ENCODE results near the gene FRMD3. TPM values are rescaled to one million over a fixed set of nuclear protein-coding genes. Genes with fewer than 3 reads are reported as not detected.
A peak's percentile ranks its signal among the peaks of the same experiment; 100 is the strongest.

The FRMD3 gene
- total and polyA plus RNA-seq, 7 donors: 5.9 to 27.4 (median 8.3) TPM

DNA sequence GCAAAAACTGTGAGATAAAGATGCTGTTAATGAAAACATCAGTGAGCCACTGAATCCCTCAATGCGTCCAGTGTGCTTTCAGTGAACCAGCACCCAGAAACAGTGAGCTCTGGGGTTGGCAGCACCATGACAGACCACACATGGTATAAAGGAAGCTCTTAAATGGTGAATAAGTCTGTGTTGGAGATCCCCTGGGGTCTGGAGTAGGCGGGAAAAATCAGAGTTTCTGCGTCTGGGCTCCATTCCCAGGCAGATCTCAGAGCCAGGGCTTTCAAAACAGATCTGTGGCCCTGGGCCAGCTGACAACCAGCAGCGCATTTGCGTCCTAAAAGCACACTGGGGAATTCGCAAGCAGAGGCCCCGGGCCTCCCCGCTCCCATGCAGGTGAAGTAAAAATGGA lies 233.5 kb downstream of the FRMD3 start:
- Histone ChIP-seq H3K4me1 (peaks cover 0 to 22% (median 16%) of the 10 kb centered on the region in 4 donors), H3K27ac (peak overlapping the region; percentile 25 to 57 (median 38)), H3K36me3 (no peaks in the 10 kb centered on the region), H3K4me3 (no peak overlapping the region), H3K9me3 (no peaks in the 10 kb centered on the region), H3K27me3 (no peaks in the 10 kb centered on the region)
- 65 to 85% methylated on average over 8 of the region's 8 CpGs for WGBS, 2 donors
- intact Hi-C loops (cut with DNase I): no loop called here
- DNase-seq: peak; percentile 93
- TF ChIP-seq, protein P1, sequence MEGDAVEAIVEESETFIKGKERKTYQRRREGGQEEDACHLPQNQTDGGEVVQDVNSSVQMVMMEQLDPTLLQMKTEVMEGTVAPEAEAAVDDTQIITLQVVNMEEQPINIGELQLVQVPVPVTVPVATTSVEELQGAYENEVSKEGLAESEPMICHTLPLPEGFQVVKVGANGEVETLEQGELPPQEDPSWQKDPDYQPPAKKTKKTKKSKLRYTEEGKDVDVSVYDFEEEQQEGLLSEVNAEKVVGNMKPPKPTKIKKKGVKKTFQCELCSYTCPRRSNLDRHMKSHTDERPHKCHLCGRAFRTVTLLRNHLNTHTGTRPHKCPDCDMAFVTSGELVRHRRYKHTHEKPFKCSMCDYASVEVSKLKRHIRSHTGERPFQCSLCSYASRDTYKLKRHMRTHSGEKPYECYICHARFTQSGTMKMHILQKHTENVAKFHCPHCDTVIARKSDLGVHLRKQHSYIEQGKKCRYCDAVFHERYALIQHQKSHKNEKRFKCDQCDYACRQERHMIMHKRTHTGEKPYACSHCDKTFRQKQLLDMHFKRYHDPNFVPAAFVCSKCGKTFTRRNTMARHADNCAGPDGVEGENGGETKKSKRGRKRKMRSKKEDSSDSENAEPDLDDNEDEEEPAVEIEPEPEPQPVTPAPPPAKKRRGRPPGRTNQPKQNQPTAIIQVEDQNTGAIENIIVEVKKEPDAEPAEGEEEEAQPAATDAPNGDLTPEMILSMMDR (IDR thresholded peaks at IDR 0.05): no peak
- no peak for TF ChIP-seq POLR2A (IDR thresholded peaks at IDR 0.05)
- TF ChIP-seq POLR2AphosphoS5 (IDR thresholded peaks at IDR 0.05): peak in 3 of 4 donors; percentile 32 to 58 (median 50)
- TF ChIP-seq EP300 (IDR thresholded peaks at IDR 0.05): no peak

DNA sequence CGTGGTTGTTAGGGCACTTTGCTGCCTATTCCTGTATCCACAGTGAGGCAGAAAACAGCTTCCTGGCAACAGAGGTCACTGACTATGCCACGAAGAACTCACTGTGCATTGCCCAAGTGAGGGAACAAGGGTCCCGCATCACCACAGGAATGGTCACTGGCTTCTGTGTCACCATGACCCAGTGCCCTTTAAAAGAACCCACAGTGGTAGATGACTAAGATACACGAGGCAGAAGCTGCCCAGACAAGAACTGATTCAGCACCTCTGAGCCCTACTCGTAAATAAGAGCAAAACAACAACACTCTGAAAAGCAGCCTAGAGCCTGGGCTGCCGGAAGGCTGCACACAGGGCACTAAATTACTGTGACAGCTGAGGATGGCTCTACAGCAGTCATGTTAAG lies 238.6 kb downstream of the FRMD3 start:
- Histone ChIP-seq H3K4me1 (peaks cover 0 to 8% (median 6%) of the 10 kb centered on the region in 4 donors), H3K4me3 (no peak overlapping the region), H3K27ac (no peak overlapping the region), H3K9me3 (no peaks in the 10 kb centered on the region), H3K27me3 (no peaks in the 10 kb centered on the region), H3K36me3 (peaks cover 0 to 10% (median 0%) of the 10 kb centered on the region in 4 donors)
- DNase-seq: no peak
- 43 to 57% methylated on average over 6 of the region's 6 CpGs for WGBS, 2 donors
- intact Hi-C loops (cut with DNase I): no loop called here
- TF ChIP-seq, protein P1 (IDR thresholded peaks at IDR 0.05): no peak
- TF ChIP-seq POLR2A (IDR thresholded peaks at IDR 0.05) (no peak), POLR2AphosphoS5 (IDR thresholded peaks at IDR 0.05) (no peak), EP300 (IDR thresholded peaks at IDR 0.05) (no peak)

DNA sequence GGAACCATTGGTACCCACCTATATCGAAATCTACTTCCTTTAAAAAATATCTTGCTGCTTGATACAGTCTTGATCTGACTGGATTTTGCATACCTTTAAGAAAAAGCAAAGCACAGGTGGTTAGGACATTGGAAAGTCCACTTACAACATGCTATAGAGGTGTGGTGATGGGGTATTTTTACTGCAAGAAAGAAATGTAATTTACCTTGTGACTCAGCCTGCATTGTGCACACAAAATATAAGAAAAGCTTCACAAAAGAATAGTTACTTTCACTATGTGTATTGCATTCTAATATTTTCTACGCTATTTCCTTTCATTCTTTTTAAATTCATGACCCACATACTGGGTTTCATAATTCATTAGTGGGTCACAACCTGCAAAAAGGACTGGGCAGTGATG lies 239.1 kb downstream of the FRMD3 start:
- H3K27me3 ChIP-seq: no peaks in the 10 kb centered on the region
- TF ChIP-seq POLR2A (IDR thresholded peaks at IDR 0.05) (no peak), POLR2AphosphoS5 (IDR thresholded peaks at IDR 0.05) (no peak), EP300 (IDR thresholded peaks at IDR 0.05) (no peak)
- TF ChIP-seq, protein P1 (IDR thresholded peaks at IDR 0.05): no peak
- no peak overlapping the region for H3K27ac ChIP-seq
- peaks cover 0 to 3% (median 1%) of the 10 kb centered on the region in 4 donors for H3K4me1 ChIP-seq
- H3K4me3 ChIP-seq: no peak overlapping the region
- WGBS, 2 donors: 85 to 89% methylated on average over 2 of the region's 2 CpGs
- DNase-seq: no peak
- intact Hi-C loops (cut with DNase I): no loop called here
- H3K36me3 ChIP-seq: peaks cover 0 to 10% (median 0%) of the 10 kb centered on the region in 4 donors
- no peaks in the 10 kb centered on the region for H3K9me3 ChIP-seq

DNA sequence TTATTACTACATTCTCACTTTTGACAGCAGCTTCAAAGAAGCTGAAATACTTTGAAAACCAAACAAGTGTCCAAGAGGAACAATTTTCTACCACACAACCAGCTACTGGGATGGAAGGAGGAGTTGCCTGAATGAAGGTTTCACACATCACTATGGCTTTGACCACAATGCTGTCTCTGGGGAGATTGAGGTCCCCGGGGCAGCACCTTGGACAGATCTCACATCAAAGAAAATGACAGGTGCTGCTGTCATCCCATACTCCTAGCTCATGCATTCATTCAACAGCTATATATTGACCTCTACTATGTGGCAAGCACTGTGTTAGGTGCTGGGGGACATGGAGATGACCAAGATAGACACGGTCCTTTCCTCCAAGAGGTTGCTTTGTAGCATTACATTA lies 242.1 kb downstream of the FRMD3 start:
- Histone ChIP-seq H3K36me3 (peaks cover 0 to 10% (median 0%) of the 10 kb centered on the region in 4 donors), H3K9me3 (no peaks in the 10 kb centered on the region), H3K27me3 (no peaks in the 10 kb centered on the region), H3K4me3 (no peak overlapping the region), H3K4me1 (no peaks in the 10 kb centered on the region), H3K27ac (no peak overlapping the region)
- TF ChIP-seq POLR2AphosphoS5 (IDR thresholded peaks at IDR 0.05) (no peak), POLR2A (IDR thresholded peaks at IDR 0.05) (no peak), EP300 (IDR thresholded peaks at IDR 0.05) (no peak)
- no peak for DNase-seq
- intact Hi-C loops (cut with DNase I): no loop called here
- WGBS, 2 donors: 66 to 85% methylated on average over 2 of the region's 2 CpGs

DNA sequence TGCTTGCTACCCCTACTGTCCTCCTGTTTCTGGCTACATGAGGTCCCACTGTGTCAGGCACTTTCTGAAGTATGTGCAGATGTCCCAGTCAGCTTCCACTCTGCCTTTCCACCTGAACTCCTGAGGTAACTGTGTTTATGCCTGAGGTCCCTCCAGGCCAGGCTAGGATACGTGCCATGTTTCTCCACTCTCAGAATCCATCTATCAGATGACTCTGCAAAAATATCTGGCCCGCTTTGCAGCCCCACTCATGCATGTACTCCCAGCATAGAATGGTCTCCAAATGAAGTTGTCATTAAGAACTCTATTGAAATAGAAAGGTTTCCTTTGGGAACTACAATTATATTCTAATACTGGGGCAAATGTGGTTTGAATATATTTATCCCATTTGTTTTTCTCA lies 243.4 kb downstream of the FRMD3 start:
- TF ChIP-seq POLR2A (IDR thresholded peaks at IDR 0.05): no peak
- TF ChIP-seq, protein P1 (IDR thresholded peaks at IDR 0.05): no peak
- no peaks in the 10 kb centered on the region for H3K4me1 ChIP-seq
- 90% methylated on average over 2 of the region's 2 CpGs for WGBS, 2 donors
- no peak for DNase-seq
- peaks cover 0 to 15% (median 0%) of the 10 kb centered on the region in 4 donors for H3K36me3 ChIP-seq
- no peak overlapping the region for H3K4me3 ChIP-seq
- intact Hi-C loops (cut with DNase I): no loop called here
- H3K9me3 ChIP-seq: no peaks in the 10 kb centered on the region
- no peaks in the 10 kb centered on the region for H3K27me3 ChIP-seq
- H3K27ac ChIP-seq: no peak overlapping the region
